AG09309 (cell line): ENCODE data around the gene CALY.

Source experiments
- DNase-seq: peaks from one replicate; pipeline ENCODE4 v3.0.0-alpha.2; 2010; ENCODE audit warnings: low read depth
- H3K4me3 ChIP-seq: 2 replicates; pipeline ENCODE4 v1.5.1; 2011; ENCODE audit warnings: mild to moderate bottlenecking, low read depth, low read length, moderate library complexity; ENCODE audit not compliant: control insufficient read depth
- CTCF ChIP-seq: IDR thresholded peaks from 2 replicates; pipeline ENCODE4 v1.5.1; 2011; ENCODE audit warnings: mild to moderate bottlenecking, low read depth, low read length, inconsistent platforms; ENCODE audit not compliant: insufficient read depth, control insufficient read depth; ENCODE audit errors: missing control alignments

CALY gene

GRCh38 chr10:133336577-133337369 is at the start of gene CALY:
TSS of gene CALY (minus strand) at chr10:133336896. CDS start at chr10:133328989, 7,907 bp downstream.
- no peak for DNase-seq
- TF ChIP-seq CTCF, result no peak
- H3K4me3 ChIP-seq, result peak within 1 kb of the TSS; percentile 29; the same call in 1 of the 2 replicates

- H3K4me3 ChIP-seq, result no peak overlapping the region
- DNase-seq, result no peak
- no peak for TF ChIP-seq CTCF
Observed at GRCh38 chr10:133385214-133385613, 48.5 kb upstream of the CALY start.

GRCh38 chr10:133384071-133384470 is 47.4 kb upstream of the CALY start:
- TF ChIP-seq CTCF, result no peak

GRCh38 chr10:133383551-133383950 is 46.9 kb upstream of the CALY start:
- H3K4me3 ChIP-seq, result no peak overlapping the region
- no peak for TF ChIP-seq CTCF
- no peak for DNase-seq

More at GRCh38 chr10:133384071-133384470, 47.4 kb upstream of the CALY start:
- no peak overlapping the region for H3K4me3 ChIP-seq
- DNase-seq, result no peak

GRCh38 chr10:133381036-133381435 is 44.3 kb upstream of the CALY start:
- DNase-seq, result no peak
- H3K4me3 ChIP-seq, result no peak overlapping the region
- TF ChIP-seq CTCF, result no peak

GRCh38 chr10:133379801-133380666 is 43.3 kb upstream of the CALY start:
- DNase-seq, result no peak
- no peak for TF ChIP-seq CTCF
- H3K4me3 ChIP-seq, result peak overlapping the region; percentile 49
